GM12892 (cell line): Measurements from ENCODE around the gene UGP2.

ENCODE experiments used
- DNase-seq: peaks from one replicate; pipeline ENCODE4 v3.0.0; 2011; ENCODE audit not compliant: insufficient read length
- FAIRE-seq: peaks from 2 replicates; lab custom pipeline; 2011; peaks lifted over from hg19 to GRCh38; lab: Jason Lieb, UNC
- POLR2A ChIP-seq: IDR thresholded peaks from 2 replicates; pipeline ENCODE4 v1.6.1; 2011; ENCODE audit warnings: low read depth, low read length, control low read depth
- POLR2AphosphoS5 ChIP-seq: IDR thresholded peaks from 2 replicates; pipeline ENCODE4 v1.6.1; 2011; ENCODE audit warnings: low read depth, low read length, control low read depth
- TAF1 ChIP-seq: IDR thresholded peaks from 2 replicates; pipeline ENCODE4 v1.6.1; 2011; ENCODE audit warnings: low read depth, mild to moderate bottlenecking, control low read depth, low read length, borderline replicate concordance

The UGP2 gene

DNA sequence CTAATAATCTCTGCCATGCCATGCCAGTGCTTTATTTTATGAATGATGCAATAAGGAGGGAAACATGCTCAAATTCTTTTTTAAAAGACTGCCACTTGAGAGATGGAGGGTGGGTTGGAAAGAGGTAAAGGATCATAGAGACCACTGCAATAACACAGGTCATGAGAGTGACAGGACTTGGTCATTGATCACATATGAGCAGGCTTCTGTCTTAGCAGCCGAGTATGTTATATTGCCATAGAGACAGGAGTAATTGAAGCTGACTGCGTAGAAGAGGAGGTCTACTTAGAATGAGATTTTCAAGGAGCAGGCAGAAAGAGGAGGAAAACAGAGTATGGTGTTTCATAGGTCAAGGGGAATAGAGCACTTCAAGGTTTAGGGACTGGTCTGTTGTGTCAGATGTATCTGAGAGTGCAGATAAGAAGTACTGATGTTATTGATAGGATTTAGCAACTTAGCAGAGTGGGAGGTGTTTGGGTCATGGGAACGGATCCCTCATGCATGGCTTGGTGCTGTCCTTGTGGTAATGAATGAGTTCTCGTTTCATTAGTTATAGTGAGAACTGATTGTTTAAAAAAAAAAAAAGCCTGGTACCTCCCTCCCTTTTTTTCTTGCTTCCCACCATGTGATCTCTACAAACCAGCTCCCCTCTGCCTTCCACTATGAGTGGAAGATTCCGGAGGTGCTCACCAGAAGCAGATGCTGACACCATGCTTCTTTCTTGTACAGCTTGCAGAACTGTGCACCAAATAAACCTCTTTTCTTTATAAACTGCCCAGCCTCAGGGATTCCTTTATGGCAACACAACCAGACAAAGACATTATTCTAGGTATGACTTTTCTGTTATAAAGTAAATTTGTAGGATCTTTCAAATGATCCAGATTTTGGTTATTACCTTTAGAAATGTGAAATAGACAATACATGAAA, 32.8 kb downstream of the UGP2 start:
- FAIRE-seq = peak; percentile 27
- no peak for DNase-seq
- no peak for TF ChIP-seq POLR2AphosphoS5
- no peak for TF ChIP-seq POLR2A
- TF ChIP-seq TAF1 = no peak

- no peak for DNase-seq
- TF ChIP-seq POLR2AphosphoS5 = no peak
- TF ChIP-seq TAF1 = no peak
- TF ChIP-seq POLR2A = no peak
- no peak for FAIRE-seq
Observed at GRCh38 chr2:63875131-63875527, 33.4 kb downstream of the UGP2 start.

GRCh38 chr2:63875559-63876245, 34.0 kb downstream of the UGP2 start:
- no peak for TF ChIP-seq POLR2A
- no peak for TF ChIP-seq POLR2AphosphoS5
- TF ChIP-seq TAF1 = no peak
- DNase-seq (no peak), FAIRE-seq (no peak)

- no peak for FAIRE-seq
- DNase-seq = no peak
- no peak for TF ChIP-seq POLR2AphosphoS5
- TF ChIP-seq POLR2A = no peak
Observed at GRCh38 chr2:63876311-63876710, 34.6 kb downstream of the UGP2 start.

- FAIRE-seq (no peak), DNase-seq (no peak)
- no peak for TF ChIP-seq TAF1
- TF ChIP-seq POLR2AphosphoS5 = no peak
- TF ChIP-seq POLR2A = no peak
Observed at GRCh38 chr2:63878486-63878885, 36.8 kb downstream of the UGP2 start.

DNA sequence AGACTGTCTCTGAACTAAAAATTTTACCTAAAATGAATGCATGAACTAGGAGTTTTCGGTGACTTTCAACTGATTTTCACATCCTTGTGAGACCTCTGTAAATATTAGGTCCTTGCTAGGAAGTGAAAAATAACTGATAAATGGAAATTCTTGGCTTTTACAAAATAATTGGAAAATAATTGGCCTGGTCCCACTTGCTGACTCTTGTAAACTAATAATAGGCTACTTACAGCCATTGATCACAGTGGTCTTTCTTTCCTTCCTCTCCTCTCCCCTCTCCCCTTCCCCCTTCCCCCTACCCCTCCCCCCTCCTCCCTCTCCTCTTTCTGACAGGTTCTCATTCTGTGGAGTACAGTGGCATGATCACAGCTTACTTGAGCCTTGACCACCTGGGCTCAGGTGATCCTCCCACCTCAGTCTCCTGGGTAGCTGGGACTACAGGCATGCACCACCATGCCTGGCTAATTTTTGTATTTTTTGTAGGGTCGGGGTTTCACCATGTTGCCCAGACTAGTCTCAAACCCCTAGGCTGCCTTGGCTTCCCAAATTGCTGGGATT, 38.3 kb downstream of the UGP2 start:
- no peak for FAIRE-seq

DNA sequence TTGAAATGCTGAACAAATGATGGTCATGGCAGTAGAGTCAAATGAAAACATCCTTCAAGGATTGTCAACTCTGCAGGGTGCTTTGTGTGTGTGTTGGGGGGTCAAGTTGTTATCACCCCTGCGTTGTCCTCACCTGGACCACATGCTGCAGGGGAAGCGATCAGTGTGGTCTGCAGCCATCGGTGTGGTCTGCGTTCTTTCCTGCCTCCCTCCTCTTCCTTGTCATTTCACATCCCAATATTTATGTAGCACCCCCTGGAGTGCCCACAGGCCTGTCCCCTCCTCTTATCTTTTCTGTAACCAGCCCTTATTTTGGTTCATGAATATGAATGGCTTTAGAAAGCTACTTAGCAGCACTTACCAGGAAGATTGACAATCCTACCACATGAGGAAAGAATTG, 38.9 kb downstream of the UGP2 start:
- TF ChIP-seq POLR2AphosphoS5 (no peak), POLR2A (no peak), TAF1 (no peak)
- DNase-seq = no peak
- no peak for FAIRE-seq

More for the DNA sequence above, 38.3 kb downstream of the UGP2 start:
- DNase-seq = no peak
- no peak for TF ChIP-seq POLR2AphosphoS5
- TF ChIP-seq TAF1 = no peak
- no peak for TF ChIP-seq POLR2A

- TF ChIP-seq POLR2A = no peak
- no peak for TF ChIP-seq TAF1
- TF ChIP-seq POLR2AphosphoS5 = no peak
- no peak for DNase-seq
- no peak for FAIRE-seq
Observed at GRCh38 chr2:63881205-63881604, 39.5 kb downstream of the UGP2 start.

DNA sequence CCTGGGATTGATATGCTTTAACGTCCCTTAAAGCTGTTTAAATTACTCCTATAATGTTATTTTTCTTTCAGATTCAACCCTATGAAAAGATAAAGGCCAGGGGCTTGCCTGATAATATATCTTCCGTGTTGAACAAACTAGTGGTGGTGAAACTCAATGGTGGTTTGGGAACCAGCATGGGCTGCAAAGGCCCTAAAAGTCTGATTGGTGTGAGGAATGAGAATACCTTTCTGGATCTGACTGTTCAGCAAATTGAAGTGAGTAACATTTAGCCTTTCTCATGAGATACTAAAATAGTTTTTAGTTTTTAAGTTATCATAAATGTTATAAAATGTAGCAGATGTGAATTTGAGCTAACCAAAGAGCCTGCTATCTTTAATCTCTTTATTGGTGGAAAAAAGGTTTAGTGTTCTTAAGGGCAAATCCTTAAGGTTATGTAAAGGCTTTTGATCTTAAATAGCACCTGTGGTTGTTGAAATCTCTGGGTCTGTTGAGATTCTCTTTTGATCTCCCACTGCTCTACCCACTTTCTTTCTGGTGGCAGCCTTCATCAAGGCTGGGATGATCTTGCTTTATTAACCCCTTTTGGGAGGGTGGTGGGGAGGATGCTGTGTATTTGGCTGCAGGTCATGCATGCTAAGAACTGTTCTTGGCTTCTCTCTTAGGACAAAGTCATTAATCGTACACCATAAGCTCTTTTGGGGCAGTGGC, 40.9 kb downstream of the UGP2 start:
- no peak for FAIRE-seq
- TF ChIP-seq TAF1 (no peak), POLR2A (no peak), POLR2AphosphoS5 (no peak)
- no peak for DNase-seq

DNA sequence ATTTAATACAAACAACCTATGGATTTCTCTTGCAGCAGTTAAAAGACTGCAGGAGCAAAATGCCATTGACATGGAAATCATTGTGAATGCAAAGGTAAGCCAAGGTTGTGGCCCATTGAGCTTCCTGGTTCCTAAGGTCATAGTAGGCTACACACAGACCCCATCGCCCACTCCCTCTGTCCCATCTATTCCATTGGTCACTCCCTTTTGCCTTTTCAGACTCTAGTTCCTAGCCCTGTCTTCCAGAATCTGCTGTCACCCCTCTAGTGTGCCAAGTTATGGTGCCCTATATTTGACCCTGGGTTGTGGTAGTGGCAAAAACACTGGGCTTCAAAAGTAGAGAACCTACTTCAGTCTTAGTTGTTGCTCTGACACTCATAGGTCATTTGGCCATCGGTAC, 44.7 kb downstream of the UGP2 start:
- no peak for DNase-seq
- FAIRE-seq = no peak
- TF ChIP-seq POLR2A (no peak), TAF1 (no peak), POLR2AphosphoS5 (no peak)

- FAIRE-seq = no peak
Observed at GRCh38 chr2:63888053-63888452, 46.4 kb downstream of the UGP2 start.

More at GRCh38 chr2:63888053-63888452, 46.4 kb downstream of the UGP2 start:
- no peak for TF ChIP-seq POLR2A
- no peak for TF ChIP-seq TAF1
- TF ChIP-seq POLR2AphosphoS5 = no peak
- no peak for DNase-seq
